NCI-H226 (cell line): Measurements from ENCODE around the gene UBL3.

ENCODE experiments used
- DNase-seq: peaks from one replicate; pipeline ENCODE4 v3.0.0-alpha.2; 2015

UBL3 gene, protein sequence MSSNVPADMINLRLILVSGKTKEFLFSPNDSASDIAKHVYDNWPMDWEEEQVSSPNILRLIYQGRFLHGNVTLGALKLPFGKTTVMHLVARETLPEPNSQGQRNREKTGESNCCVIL

DNA sequence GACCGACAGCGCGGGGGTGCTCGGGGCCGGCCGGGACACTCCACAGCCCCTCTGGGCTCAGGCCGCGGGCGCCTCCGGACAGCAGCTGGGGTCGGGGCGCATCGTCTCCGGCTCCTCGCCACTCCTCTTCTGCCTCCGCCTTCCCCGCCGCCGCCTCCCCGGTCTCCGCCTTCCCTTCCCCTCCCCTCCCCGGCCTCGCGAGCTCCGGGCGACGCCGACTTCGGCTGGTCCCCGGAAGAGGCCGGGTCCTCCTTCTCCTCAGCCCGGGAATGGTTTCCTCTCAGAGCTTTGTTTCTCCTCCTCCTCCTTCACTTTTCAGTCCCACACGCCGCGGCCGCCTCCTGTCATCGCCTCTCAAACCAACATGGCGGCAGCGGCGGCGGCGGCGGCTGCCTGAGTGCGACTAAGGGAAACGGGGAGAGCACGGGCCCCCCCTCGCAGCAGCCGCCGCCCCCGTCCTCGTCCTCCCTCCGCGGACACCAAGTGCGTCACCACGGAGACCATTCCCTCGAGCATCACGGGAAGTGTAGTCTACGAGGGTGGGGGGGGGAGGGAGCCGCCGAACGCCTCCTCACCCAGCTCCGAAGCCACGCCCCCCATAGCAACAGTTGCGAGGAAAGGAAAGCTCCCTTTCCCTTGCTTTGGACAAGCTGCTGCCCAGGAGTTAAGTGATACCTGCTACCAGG, at the start of gene UBL3:
UBL3 (minus strand) TSS at position 405 of the 686 bp plus-strand sequence. CDS start 1,079 bp downstream, outside the sequence.
- DNase-seq: peak; percentile 89

DNA sequence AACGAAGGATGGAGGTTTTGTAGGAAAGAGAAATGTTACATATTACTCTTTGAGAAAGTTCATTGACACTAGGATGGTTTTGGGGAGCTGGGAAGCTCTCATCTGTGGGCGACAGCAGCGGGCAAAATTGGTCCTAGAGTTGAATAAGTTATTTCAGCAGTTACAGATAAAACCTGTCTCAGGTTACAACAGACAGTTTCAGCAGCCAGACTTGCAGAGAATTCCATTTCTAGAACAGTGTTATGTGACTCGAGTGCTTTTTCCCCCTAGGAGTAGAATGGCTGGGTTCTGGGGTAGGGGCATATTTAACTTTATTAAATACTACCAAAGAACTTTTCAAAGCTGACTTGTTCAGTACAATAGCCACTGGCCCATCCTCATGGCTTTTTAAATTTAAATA, 46.7 kb upstream of the UBL3 start:
- no peak for DNase-seq

DNA sequence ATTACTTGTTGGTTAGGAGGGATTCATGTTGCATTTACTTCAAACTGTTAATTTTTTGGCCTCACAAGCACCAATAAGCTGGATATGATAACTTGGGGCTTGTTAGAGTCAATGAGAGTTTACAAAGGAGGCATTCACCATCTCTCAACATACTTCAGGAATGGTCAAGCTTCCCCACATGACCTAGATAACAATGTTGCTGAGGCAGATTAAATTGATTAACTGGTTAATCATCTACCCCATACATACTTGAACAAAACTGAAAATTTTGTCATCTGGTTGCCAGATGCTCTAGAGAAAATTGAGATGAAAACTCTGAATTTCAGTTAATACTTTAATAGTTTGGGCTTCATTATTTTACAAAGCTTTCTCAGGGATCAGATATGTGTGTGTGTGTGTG, 43.0 kb upstream of the UBL3 start:
- DNase-seq: no peak

DNA sequence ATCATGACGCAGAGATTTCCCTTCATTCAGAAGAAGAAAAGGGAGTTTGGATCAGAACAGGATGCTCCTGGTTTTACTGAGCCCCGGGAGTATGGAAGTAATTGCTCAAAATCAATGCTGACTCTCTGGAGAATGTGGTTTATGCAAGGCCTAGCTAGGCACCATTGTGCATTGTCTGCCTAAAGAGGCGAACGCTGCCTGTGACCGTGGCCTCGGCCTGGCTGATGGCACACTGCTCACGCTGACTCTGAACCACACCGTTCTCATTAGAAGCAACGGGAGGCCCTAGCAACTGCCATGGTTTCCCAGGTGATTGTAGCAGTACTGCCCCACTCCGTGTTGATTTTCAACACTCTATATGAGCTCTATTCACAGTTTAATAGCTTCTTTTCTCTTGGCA, 41.7 kb upstream of the UBL3 start:
- no peak for DNase-seq

DNA sequence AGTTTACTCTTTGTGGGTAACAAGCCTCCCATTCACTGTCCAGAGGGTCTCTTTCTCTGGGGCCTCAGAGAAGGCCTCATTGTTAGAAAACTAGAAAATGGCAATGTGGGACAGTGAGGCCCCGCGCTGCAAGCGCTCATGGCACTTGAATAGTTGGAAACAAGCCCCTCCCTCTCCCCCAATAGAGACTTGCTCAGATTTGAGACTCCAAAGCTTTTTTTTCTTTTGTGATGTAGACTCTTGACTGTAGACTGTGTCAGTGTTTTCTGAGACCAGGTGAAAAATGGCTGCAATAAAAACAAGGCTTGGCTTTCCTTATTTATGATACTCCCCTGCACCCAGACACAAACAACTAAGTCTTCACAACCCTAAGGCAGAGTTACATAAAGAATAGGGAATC, 38.7 kb upstream of the UBL3 start:
- DNase-seq: no peak

DNA sequence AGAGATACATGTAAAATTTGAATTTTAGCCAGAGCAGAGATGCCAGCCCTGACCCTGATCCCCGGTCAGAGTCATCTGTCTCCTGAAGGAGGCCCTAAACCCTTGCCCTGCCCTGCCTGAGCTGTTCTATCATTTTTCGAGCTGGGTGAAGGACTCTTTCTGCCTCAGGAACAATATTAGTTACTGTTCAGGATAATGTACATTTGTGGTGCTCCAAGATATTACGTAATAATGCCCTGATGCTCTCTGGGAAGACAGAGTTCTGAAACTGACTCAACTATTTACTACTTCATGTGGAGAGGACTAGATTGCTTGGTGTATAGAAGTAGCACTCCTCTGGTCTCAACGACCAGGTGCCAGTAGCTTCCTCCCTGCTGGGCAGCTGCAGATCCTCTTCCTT, 37.9 kb upstream of the UBL3 start:
- no peak for DNase-seq

DNA sequence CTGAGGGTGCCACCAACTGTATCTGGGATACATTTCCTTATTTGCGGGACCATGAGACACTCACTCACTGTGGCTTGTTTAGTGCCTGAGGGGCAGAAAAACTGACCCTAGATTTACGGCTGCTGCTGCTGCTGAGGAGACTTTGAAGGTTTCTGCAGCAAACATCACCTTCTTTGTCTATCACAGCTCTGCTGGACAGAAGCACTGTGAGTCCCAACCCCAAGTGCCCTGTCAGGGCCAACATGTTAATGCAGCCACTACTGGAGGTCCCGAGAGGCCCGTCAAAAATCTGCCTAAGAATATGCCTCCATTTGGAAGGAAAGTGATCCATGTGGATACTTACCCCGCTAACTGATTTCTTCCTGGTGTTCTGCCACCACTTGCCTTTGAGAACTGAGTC, 37.3 kb upstream of the UBL3 start:
- DNase-seq: no peak

DNA sequence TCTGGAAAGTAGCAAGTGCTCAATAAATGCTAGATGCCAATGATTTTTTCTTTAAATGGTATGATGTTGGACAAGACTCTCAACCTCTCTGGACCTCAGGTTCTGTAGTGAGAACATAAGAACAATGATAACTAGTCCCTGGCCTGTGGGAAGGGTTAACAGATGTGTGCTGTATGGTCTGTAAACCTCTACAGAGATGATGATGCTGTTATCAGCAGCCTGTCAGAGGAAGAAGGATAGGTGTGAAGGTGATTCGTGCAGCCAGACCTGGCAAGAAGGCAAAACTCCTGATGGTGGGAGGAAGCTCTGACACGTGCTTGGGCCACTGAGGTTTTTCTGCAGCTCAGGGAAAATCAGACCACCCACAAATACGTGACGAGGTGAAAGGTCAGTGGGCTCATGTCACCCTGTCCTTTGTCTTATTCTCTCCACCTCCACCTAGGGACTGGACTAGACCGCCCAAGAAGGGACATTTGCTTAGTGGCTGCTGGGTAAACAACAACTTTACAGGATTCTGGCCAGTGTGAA, 36.7 kb upstream of the UBL3 start:
- peak; percentile 12 for DNase-seq

DNA sequence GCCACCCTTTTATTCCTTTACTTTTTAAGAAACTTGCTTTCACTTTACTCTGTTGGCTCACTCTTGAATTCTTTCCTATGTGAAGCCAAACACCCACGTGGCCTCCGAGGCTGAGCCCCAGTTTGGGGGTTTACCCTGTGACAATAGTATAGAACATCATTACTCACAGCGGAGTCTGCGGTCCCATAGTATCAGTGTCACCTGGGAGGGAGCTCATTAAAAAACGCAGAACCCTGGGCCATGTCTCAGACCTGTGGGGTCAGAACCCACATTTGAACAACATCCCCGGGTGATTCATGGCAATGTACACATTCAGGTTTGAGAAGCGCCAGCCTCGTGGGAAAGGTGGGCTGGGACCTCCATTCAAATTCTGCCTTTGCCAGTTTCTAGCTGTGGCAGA, 36.0 kb upstream of the UBL3 start:
- DNase-seq: no peak

DNA sequence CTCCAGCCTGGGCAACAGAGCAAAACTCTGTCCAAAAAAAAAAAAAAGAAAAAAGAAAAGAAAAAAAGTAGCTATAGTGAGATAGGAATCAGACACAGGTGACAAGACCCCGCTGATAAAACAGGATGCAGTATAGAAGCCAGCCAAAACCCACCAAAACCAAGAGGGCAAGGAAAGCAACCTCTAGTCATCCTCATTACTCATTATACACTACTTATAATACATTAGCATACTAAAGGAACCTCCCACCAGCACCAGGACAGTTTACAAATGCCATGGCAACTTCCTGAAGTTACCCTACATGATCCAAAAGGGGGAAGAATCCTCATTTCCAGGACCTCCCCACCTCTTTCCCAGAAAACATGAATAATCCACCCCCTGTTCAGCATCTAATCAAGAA, 35.6 kb upstream of the UBL3 start:
- no peak for DNase-seq

DNA sequence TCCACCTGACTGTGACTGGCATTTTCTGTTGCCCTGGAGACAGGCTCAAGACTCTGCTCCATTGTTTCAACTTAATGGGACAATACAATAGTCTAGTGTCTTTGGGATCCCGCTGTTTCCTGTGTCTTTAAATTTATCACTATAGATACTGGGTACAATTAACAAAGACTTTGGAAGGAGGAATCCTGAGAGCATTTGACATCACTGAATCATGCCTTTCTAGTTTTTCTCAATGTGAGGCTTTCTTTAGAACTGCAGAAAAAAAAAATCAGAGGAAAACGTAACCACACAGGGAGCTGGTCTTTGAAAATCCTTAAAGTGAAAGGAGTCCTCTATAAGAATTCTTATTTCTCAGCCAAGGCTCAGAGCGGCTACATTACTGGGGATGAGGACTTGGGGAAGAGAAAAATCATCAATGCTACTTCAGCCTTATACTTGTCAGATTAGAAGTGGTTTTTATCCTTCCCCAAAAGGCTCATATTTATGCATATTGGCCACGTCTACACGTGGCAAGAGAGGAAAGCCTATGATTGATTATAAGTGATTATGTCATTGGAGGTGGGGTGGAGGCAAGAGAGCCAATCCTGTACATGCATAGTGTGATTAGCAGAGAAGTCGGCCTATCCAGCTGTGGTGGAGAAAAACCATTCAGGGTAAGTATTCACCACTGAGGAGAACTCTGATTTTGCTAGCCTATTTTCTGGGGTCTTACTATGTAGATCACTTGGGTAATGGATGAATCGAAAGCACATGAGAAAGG, 34.4 kb upstream of the UBL3 start:
- DNase-seq: no peak

DNA sequence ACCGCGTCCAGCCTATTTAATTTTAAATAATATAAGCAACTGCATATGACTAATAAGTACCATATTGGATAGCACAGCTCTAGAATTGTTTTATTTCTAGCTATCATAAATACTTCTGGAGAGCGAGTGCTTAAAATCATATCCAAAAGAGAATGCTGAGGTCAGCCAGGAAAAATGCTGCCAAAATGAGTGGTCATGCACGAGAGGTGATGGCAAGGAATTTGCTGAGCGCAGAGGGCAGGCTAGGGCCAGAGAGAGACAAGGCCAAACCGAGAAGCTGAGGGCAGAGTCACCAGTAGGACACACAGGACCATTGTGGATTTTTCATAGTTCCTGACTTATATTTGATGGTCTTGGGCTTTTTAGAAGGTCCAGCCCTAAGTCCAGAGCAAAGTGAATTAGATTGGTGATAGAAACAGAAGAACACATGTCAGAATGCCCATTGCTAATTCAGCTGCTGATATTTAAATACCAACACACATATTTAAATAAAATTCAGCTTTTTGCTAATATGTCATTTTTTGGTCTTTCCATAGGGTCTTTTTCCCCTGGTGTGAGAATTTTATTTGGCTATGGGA, 33.6 kb upstream of the UBL3 start:
- no peak for DNase-seq

DNA sequence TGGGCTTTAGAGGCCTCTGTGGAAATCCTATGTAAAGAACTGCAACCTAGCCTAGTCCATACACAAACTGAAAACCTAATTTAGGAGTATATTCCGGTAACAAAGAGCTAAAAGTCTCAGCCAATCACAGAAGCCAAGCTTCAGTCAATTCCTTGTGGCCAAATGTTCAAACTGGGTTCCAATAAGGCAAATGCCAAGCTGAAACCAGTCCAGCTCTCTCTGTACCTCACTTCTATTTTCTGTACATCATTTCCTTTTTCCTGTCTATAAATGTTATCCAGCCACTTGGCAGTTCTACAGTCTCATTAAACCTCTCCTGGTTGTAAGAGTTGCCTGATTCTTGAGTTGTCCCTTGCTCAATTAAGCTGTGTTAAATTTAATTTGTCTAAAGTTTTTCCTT, 31.7 kb upstream of the UBL3 start:
- DNase-seq: no peak

DNA sequence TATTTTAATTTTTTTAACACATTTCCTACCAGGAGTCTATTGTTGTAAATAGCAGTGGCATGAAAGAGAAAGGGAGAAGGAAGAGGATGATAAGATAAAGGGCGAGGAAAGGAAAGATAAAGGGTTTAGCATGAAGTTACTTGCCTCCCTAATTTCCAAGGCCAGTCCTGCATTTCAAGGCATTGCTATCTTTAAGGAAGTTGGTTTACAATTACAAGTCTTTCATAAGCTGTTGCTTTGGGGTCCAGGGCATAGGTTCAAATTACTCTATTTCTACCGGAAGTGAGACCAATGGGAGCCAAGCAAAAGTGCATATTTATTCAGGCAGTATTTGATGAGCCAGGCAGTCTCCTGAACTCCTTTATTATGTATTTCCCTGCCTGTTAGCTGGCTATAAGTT, 27.7 kb upstream of the UBL3 start:
- DNase-seq: peak; percentile 3

DNA sequence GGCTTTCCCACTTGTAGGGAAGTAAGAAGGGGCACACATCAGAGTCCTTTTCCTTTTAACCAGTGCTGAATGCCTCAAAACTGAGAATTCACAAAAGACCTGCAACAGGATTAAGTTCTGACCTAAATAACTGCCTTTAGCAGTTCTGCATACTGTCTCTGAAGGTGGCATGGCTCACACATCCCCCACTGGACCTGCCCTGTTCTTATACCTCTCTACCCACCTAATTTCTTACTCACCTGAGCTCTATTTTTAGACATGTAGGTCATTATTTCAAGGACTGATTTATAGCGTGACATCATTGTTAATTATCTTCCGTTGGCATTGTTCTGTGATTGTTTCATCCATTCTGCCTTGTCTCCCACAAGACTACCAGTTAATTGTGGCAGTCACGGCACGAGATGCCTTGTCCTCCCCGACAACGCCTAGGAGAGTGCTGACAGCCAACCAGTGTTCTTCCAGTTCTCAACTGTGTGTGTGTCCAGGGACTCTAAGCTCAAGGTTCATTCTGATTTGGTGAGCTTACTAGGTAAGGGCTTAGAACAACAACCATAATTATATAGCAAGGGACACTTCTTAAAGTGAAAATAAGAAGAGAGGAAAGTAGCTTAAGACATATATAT, 27.1 kb upstream of the UBL3 start:
- DNase-seq: no peak

DNA sequence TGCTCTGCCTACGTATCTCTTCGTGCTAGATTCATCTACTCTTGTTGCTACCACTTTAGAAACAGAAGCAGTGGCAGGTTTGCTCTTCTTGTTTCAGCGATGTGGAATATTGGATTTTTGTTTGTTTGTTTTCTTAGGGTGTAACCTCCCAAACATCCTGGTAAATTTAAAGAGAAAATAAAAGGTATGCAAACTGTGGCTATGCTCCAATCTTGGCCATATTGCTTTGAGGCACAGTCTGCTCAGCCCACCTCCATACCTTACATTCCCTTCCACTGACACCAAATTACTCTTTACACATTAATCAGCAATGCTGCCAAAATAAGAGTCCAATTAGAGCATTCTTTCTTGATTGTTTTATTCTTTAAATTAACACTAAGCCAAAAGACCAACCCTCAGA, 25.2 kb upstream of the UBL3 start:
- DNase-seq: no peak

DNA sequence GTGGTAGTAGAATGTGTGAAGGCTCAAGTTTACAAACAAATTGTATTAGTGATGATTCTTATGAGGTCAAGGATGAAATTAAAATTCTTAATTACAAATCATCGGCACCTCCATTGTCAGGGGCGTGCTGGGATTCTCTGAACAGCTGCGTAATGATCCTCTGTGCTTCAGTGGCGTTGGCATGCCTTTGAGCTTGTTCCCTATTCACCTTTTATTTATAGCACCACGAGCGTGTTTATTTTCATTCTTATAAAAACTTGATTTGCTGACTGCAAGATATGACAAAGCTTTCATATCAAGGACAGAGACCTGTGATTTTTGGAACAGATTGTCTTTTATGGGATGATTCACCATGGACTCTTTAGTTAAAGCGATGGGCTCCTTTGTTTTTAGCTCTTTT, 18.2 kb upstream of the UBL3 start:
- no peak for DNase-seq

DNA sequence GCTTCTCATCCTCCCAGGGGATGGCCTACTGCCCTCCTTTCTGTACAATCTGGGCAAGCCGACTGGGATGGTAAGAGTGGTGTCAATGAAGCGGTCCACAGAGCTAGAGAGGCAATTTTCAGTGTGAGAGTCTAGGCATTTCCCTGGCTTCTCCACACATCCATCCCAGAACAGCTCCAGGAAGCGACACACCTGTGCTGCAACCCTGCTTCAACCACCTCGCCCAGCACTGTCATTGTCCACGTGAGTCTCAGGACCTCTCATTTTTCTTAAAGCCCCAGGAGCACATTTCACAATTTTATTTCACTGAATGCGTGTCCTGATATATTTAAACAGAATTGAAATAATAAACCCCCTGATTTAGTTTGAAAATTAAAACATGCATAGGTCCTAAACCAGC, 15.5 kb upstream of the UBL3 start:
- no peak for DNase-seq

DNA sequence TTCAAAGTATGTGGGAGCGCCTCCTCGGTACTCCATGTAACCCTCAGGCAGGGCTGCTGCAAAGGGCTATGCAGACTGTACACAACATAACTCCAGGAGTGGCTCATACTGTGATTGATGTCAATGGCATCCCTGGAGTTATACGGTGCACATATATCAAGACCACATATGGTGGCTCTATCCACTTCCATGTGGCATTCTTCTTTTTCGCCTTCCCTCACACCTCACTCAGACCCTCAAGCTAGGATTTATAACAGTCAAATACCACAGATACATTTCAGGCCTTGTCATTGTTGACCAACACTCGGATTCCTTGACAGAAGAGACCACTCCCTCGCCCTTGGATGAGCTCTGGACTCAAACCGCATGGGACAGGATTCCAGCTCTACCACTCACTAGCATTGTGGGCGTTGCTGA, 11.3 kb upstream of the UBL3 start:
- peak; percentile 85 for DNase-seq

DNA sequence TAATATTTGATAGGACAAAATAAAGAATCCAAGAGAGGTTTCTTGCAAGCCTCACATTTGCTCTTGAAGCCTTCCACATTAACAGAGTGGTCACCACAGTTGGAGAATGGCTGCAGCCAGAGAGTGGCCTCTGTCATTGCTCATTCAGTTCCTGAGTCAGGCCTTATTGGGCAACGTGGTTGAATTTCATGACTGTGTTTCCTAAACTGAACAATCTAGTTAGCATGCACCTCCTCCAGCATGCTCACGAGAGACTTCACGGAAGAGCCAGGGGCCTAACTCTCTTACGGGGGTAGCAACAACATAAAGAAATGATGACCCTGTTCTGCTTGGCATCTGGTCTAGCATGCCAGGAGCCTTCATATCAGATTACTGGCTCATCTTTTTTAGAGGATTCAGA, 9.6 kb upstream of the UBL3 start:
- DNase-seq: peak; percentile 26

DNA sequence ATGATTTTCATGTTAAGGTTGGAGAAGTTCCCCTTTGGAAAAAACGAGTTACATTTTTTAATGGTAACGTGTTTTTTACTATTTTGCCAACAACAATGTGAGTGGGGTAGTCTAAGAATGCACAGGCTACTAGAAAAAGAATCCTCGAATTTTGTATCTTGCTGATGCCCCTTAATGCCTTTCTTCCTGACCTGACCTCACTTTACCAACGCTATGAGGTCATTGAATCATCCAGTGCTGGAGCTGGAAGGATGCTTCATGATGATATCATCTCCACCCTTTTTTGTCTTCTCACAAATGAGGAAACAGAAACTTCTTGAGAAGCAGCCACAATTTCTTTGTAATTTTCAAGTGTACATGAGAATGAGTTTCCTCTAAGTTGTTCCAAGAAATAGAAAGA, 8.2 kb upstream of the UBL3 start:
- no peak for DNase-seq

DNA sequence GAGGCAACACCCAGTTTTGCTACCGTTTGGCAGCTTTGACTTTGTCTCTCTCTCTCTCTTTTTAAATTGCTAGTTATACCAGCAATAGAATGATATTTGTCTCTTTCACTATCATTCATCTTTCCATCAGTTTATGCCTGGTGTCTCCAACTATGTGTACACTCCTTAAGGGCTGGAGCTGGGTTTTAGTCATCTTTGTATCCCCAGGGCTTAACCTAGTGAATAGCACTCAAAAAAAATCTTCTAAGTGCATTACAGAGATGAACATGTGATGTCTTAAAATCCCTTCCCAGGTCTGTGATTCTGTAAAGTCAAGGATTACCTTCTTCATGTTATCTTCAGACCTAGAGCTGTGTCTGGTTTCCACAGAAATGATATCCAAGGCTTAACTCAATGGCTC, 7.8 kb upstream of the UBL3 start:
- DNase-seq: no peak

DNA sequence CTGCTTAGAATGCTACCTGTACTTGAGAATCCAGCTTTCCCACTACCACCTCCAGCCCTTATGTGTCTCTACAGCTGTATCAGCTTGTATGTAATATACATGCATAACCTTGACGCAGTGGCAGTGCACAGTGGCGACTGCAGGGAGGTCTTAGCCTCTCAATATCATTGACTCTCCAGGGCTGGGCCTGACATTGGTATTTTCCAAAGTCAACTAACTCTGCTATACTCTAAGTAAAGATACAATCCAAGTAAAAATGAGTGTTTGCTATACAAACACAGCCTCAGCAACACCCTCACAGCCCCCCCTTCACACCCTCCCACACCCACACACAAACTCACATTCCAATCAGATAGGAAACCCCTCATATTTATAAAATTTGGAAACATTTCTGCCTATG, 6.7 kb upstream of the UBL3 start:
- DNase-seq: no peak
